ENCODE data around the gene MT1M.
"Not testable (repeated sequence)": the region's sequence is repeated elsewhere in the genome, so short reads cannot be mapped to it uniquely, and the experiment has no call there.

MT1M gene

DNA sequence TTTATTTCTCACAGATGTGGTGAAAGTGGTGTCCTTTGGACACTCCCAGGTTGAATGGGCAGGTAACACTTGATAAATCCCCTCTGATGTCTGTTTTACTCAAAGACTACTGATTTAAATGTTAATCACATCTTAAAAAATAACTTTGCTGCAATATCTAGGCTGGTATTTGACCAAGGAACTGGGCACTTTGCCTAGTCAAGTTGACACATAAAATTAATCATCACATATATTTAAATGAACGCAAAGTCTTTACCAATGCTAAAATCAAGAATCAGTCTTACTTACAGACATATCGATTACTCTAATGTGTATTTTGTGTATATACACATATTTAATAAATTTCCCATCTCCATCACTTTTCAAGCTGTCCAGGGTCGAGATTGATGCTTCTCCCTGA, 17.1 kb upstream of the MT1M start:
- no peak for TF ChIP-seq CTCF (IDR thresholded peaks at IDR 0.05; ENCODE audit: borderline replicate concordance, insufficient read depth, low read depth, low read length)
- no peak overlapping the region for H3K4me3 ChIP-seq (ENCODE audit: low read depth, low read length)

- no peak overlapping the region for H3K4me3 ChIP-seq (ENCODE audit: low read depth, low read length)
- TF ChIP-seq CTCF (IDR thresholded peaks at IDR 0.05; ENCODE audit: borderline replicate concordance, insufficient read depth, low read depth, low read length): no peak
These were observed 15.7 kb upstream of the MT1M start for GRCh38 chr16:56616608-56617211.

DNA sequence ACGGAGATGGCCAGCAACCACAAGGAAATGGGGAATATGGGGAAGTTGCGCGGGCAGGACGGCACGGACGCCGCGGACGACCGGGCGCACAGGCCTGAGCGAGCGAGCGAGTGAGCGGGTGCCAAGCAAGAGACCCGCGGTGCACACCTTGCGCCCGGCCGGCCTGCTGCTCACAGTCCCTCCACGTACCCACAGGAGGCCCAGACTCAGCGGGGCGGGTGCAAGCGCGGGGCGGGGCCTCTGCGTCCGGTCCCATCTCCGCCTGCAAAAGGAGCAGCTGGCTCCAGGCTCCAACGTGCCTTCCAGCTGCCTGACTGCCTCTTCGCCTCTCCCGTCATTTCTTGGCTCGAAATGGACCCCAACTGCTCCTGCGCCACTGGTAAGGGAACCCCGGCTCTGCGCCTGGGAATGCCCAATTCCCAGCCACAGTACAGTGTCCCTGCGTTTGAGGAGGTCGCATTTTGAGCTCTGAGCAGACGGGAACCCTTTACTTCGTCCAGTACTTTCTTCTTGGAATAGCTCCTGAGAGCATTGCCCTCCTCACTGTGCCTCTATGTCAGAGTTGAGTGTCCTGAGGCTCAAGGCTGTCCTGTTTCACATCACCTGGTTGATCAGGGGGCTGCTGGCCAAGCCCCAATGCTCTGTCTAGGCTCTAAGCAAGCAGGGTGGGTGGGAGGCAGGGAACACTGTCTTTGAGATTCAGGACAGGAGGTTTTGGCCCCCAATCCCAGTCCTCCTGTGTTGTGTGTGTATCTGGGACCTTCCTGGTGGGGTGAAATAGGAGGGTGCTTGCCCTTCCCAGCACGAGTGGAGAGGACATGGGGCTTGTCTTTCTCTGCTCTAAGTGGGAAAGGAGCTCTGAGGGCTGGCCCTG, 15.0 kb upstream of the MT1M start:
- no peak overlapping the region for H3K4me3 ChIP-seq (ENCODE audit: low read depth, low read length)
- TF ChIP-seq CTCF (IDR thresholded peaks at IDR 0.05; ENCODE audit: borderline replicate concordance, insufficient read depth, low read depth, low read length): no peak

- no peak overlapping the region for H3K4me3 ChIP-seq (ENCODE audit: low read depth, low read length)
- no peak for TF ChIP-seq CTCF (IDR thresholded peaks at IDR 0.05; ENCODE audit: borderline replicate concordance, insufficient read depth, low read depth, low read length)
These were observed 14.3 kb upstream of the MT1M start for GRCh38 chr16:56618138-56618537.

GRCh38 chr16:56620339-56620897, 12.0 kb upstream of the MT1M start:
- TF ChIP-seq CTCF (IDR thresholded peaks at IDR 0.05; ENCODE audit: borderline replicate concordance, insufficient read depth, low read depth, low read length): no peak
- no peak overlapping the region for H3K4me3 ChIP-seq (ENCODE audit: low read depth, low read length)

DNA sequence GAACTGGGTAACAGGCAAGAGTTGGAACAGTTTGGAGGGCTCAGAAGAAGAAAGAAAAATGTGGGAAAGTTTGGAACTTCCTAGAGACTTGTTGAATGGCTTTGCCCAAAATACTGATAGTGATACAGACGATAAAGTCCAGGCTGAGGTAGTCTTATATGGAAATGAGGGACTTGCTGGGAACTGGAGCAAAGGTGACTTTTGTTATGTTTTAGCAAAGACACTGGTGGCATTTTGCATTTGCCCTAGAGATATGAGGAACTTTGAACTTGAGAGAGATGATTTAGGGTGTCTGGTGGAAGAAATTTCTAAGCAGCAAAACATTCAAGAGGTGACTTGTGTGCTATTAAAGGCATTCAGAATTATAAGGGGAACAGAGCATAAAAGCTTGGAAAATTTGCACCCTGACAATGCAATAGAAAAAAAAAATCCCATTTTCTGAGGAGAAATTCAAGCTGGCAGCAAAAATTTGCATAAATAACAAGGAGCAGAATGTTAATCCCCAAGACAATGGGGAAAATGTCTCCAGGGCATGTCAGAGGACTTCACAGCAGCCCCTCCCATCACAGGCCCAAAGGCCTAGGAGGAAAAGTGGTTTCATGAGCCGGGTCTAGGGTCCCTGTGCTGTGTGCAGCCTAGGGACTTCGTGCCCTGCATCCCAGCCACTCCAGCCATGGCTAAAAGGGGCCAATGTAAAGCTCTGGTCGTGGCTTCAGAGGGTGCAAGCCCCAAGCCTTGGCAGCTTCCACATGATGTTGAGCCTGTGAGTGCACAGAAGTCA, 10.6 kb upstream of the MT1M start:
- H3K4me3 ChIP-seq (ENCODE audit: low read depth, low read length): not testable (repeated sequence)

GRCh38 chr16:56623184-56623583, 9.3 kb upstream of the MT1M start:
- not testable (repeated sequence) for H3K4me3 ChIP-seq (ENCODE audit: low read depth, low read length)

All from GM12875 (cell line).